NCI-H187 treated with DMSO at 0.1 percent for 48 hours (cell line): ENCODE data around the gene KRTAP10-12.

ENCODE experiments used
- DNase-seq: peaks from one replicate; lab custom pipeline; 2025; lab: John Stamatoyannopoulos, UW

Gene KRTAP10-12

GRCh38 chr21:44699502-44700001, 2.6 kb downstream of the KRTAP10-12 start:
- DNase-seq, result no peak

GRCh38 chr21:44700101-44701022, 3.4 kb downstream of the KRTAP10-12 start:
- DNase-seq, result no peak

GRCh38 chr21:44701023-44701400, 4.0 kb downstream of the KRTAP10-12 start:
- DNase-seq, result no peak

GRCh38 chr21:44701541-44701940, 4.6 kb downstream of the KRTAP10-12 start:
- DNase-seq, result no peak

- DNase-seq, result no peak
Measured at GRCh38 chr21:44702111-44702972, 5.4 kb downstream of the KRTAP10-12 start.

- DNase-seq, result no peak
Measured at GRCh38 chr21:44702973-44703730, 6.2 kb downstream of the KRTAP10-12 start.

- no peak for DNase-seq
Measured at GRCh38 chr21:44703731-44704635, 7.0 kb downstream of the KRTAP10-12 start.

GRCh38 chr21:44704636-44705001, 7.6 kb downstream of the KRTAP10-12 start:
- no peak for DNase-seq

- DNase-seq, result no peak
Measured at GRCh38 chr21:44706026-44706705, 9.2 kb downstream of the KRTAP10-12 start.

GRCh38 chr21:44706706-44707581, 10.0 kb downstream of the KRTAP10-12 start:
- DNase-seq, result no peak

- DNase-seq, result no peak
Measured at GRCh38 chr21:44708213-44708865, 11.4 kb downstream of the KRTAP10-12 start.

GRCh38 chr21:44708866-44709425, 12.0 kb downstream of the KRTAP10-12 start:
- no peak for DNase-seq

- DNase-seq, result peak; percentile 38
Measured at GRCh38 chr21:44709426-44710293, 12.7 kb downstream of the KRTAP10-12 start.

GRCh38 chr21:44710294-44710665, 13.3 kb downstream of the KRTAP10-12 start:
- no peak for DNase-seq

GRCh38 chr21:44710756-44711326, 13.9 kb downstream of the KRTAP10-12 start:
- peak; percentile 97 for DNase-seq

GRCh38 chr21:44711327-44712202, 14.6 kb downstream of the KRTAP10-12 start, which contains the start of gene TSPEAR:
Gene TSPEAR, minus strand, starts transcription at chr21:44711572. Its CDS starts 58 bp downstream, at chr21:44711514.
- peak; percentile 59 for DNase-seq
